ENCODE results near the gene CDC42BPA. TPM values are rescaled to one million over a fixed set of nuclear protein-coding genes. Genes with fewer than 3 reads are reported as not detected.
"Not testable (repeated sequence)": the region's sequence is repeated elsewhere in the genome, so short reads cannot be mapped to it uniquely, and the experiment has no call there.

The CDC42BPA gene
- total and polyA plus RNA-seq, 2 of the 8 experiments (the other 6 are each of a cell fraction or from before 2014, with no cell fraction given), result 7.1 to 28.5 TPM

DNA sequence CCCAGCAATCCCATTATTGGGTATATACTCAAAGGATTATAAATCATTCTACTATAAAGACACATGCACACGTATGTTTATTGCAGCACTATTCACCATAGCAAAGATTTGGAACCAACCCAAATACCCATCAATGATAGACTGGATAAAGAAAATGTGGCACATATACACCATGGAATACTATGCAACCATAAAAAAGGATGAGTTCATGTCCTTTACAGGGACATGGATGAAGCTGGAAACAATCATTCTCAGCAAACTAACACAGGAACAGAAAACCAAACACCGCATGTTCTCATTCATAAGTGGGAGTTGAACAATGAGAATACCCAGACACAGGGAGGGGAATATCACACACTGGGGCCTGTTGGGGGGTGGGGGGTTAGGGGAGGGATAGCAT lies 318.7 kb downstream of the CDC42BPA start:
- H3K79me2 ChIP-seq (ENCODE audit: control insufficient read depth in 1 of 2, insufficient read depth in 2 of 2, low read length in 2 of 2); H3K79me1 ChIP-seq (ENCODE audit: low read depth, low read length); H3K56ac ChIP-seq (replicated peaks; ENCODE audit: insufficient read length, low read depth, low read length); H2BK5ac ChIP-seq (ENCODE audit: low read depth, low read length); H3K27me3 ChIP-seq (replicated peaks in 1 of 4; ENCODE audit: control insufficient read depth in 3 of 4, extremely low read depth in 1 of 4, insufficient read depth in 3 of 4, low read length in 3 of 4); H3K4me1 ChIP-seq (replicated peaks in 1 of 4; ENCODE audit: control insufficient read depth in 3 of 4, insufficient read depth in 4 of 4, low read length in 3 of 4); H3K4ac ChIP-seq (replicated peaks; ENCODE audit: insufficient read length, low read depth, low read length); H2AFZ ChIP-seq (ENCODE audit: low read length); H2BK15ac ChIP-seq (ENCODE audit: low read length); H3K9ac ChIP-seq (replicated peaks in 1 of 4; ENCODE audit: extremely low read depth in 1 of 4, low read depth in 3 of 4, low read length in 3 of 4); H2BK20ac ChIP-seq (ENCODE audit: low read length); H4K5ac ChIP-seq (ENCODE audit: insufficient read length, low read depth, low read length); FAIRE-seq; H3K23ac ChIP-seq (ENCODE audit: insufficient read length); H3K18ac ChIP-seq (ENCODE audit: extremely low read depth, low read length); H3K27ac ChIP-seq (ENCODE audit: low read depth, low read length); H3K9me3 ChIP-seq (ENCODE audit: insufficient read depth in 2 of 2, low read depth in 1 of 2, low read length in 1 of 2); H4K20me1 ChIP-seq (replicated peaks in 1 of 2; ENCODE audit: control insufficient read depth in 1 of 2, insufficient read depth in 2 of 2, low read length in 2 of 2); H3K4me3 ChIP-seq (ENCODE audit: extremely low read depth in 1 of 4, insufficient read depth in 2 of 4, low read depth in 3 of 4, low read length in 4 of 4); H2BK120ac ChIP-seq (replicated peaks; ENCODE audit: low read depth, low read length); H3K4me2 ChIP-seq (ENCODE audit: insufficient read depth in 1 of 2, low read depth in 2 of 2, low read length in 2 of 2); CTCF ChIA-PET (ENCODE audit: partially characterized antibody); H2AK5ac ChIP-seq (ENCODE audit: low read depth, low read length); H4K8ac ChIP-seq (ENCODE audit: extremely low read depth, insufficient read depth, low read length); H2BK12ac ChIP-seq (ENCODE audit: low read depth, low read length); H3K36me3 ChIP-seq (ENCODE audit: control insufficient read depth in 2 of 4, insufficient read depth in 4 of 4, low read length in 3 of 4); H3K23me2 ChIP-seq (ENCODE audit: low read depth, low read length); DNase-seq (ENCODE audit: low read depth in 1 of 2, low spot score in 2 of 2); H3K14ac ChIP-seq (ENCODE audit: insufficient read length); H4K91ac ChIP-seq (replicated peaks; ENCODE audit: insufficient read length, low read length): not testable (repeated sequence)
- WGBS, 2 experiments (ENCODE audit: extremely low coverage in 1 of 2, insufficient coverage in 1 of 2, insufficient read length in 1 of 2, insufficient replicate concordance in 2 of 2, low coverage in 1 of 2, low lambda C conversion rate in 2 of 2, missing lambda C conversion rate in 1 of 2), result 85% methylated on average over 1 of the region's 2 CpGs; no CpG with 5 or more reads in 1 of the 2 experiments
- POLR2A ChIA-PET (ENCODE audit: partially characterized antibody), result interaction anchor here (1.2 kb wide), 1 partner anchor 10 kb away, joined by 3 read pairs; no protein-coding TSS in a partner anchor

Data from H1 (cell line).